ENCODE measurements around the gene GRB10.

Gene GRB10

GRCh38 chr7:50679218-50680007 is 103.3 kb downstream of the GRB10 start:
- H3K27me3 ChIP-seq (ENCODE audit: control insufficient read depth, insufficient read depth, low read length), result no peaks in the 10 kb centered on the region
- no peaks in the 10 kb centered on the region for H3K4me1 ChIP-seq (ENCODE audit: control insufficient read depth, low read depth, low read length)
- no peaks in the 10 kb centered on the region for H3K36me3 ChIP-seq (ENCODE audit: control insufficient read depth, low read depth, low read length)
- H3K4me3 ChIP-seq (ENCODE audit: low read length), result no peak overlapping the region
- no peak overlapping the region for H3K9ac ChIP-seq (ENCODE audit: low read length)
- no peaks in the 10 kb centered on the region for H3K9me3 ChIP-seq (ENCODE audit: control insufficient read depth, low read depth, low read length)
- no peak overlapping the region for H3K27ac ChIP-seq (ENCODE audit: low read length)

GRCh38 chr7:50678586-50678985 is 104.1 kb downstream of the GRB10 start:
- H3K9ac ChIP-seq (ENCODE audit: low read length), result no peak overlapping the region
- no peaks in the 10 kb centered on the region for H3K4me1 ChIP-seq (ENCODE audit: control insufficient read depth, low read depth, low read length)

GRCh38 chr7:50677638-50677996 is 105.1 kb downstream of the GRB10 start:
- Histone ChIP-seq H3K4me1 (ENCODE audit: control insufficient read depth, low read depth, low read length) (no peaks in the 10 kb centered on the region), H3K9ac (ENCODE audit: low read length) (no peak overlapping the region), H3K9me3 (ENCODE audit: control insufficient read depth, low read depth, low read length) (no peaks in the 10 kb centered on the region), H3K4me3 (ENCODE audit: low read length) (no peak overlapping the region), H3K27me3 (ENCODE audit: control insufficient read depth, insufficient read depth, low read length) (no peaks in the 10 kb centered on the region), H3K27ac (ENCODE audit: low read length) (no peak overlapping the region), H3K36me3 (ENCODE audit: control insufficient read depth, low read depth, low read length) (peaks cover 8% of the 10 kb centered on the region)

More at GRCh38 chr7:50678586-50678985, 104.1 kb downstream of the GRB10 start:
- no peaks in the 10 kb centered on the region for H3K9me3 ChIP-seq (ENCODE audit: control insufficient read depth, low read depth, low read length)
- H3K36me3 ChIP-seq (ENCODE audit: control insufficient read depth, low read depth, low read length), result peaks cover 8% of the 10 kb centered on the region
- H3K4me3 ChIP-seq (ENCODE audit: low read length), result no peak overlapping the region
- H3K27ac ChIP-seq (ENCODE audit: low read length), result no peak overlapping the region
- no peaks in the 10 kb centered on the region for H3K27me3 ChIP-seq (ENCODE audit: control insufficient read depth, insufficient read depth, low read length)

- Histone ChIP-seq H3K27me3 (ENCODE audit: control insufficient read depth, insufficient read depth, low read length) (no peaks in the 10 kb centered on the region), H3K4me1 (ENCODE audit: control insufficient read depth, low read depth, low read length) (no peaks in the 10 kb centered on the region), H3K36me3 (ENCODE audit: control insufficient read depth, low read depth, low read length) (peaks cover 8% of the 10 kb centered on the region), H3K9ac (ENCODE audit: low read length) (no peak overlapping the region), H3K4me3 (ENCODE audit: low read length) (no peak overlapping the region), H3K9me3 (ENCODE audit: control insufficient read depth, low read depth, low read length) (no peaks in the 10 kb centered on the region), H3K27ac (ENCODE audit: low read length) (no peak overlapping the region)
Observed at GRCh38 chr7:50676740-50677637, 105.7 kb downstream of the GRB10 start.

- Histone ChIP-seq H3K4me3 (ENCODE audit: low read length) (no peak overlapping the region), H3K9ac (ENCODE audit: low read length) (no peak overlapping the region), H3K9me3 (ENCODE audit: control insufficient read depth, low read depth, low read length) (no peaks in the 10 kb centered on the region), H3K36me3 (ENCODE audit: control insufficient read depth, low read depth, low read length) (peaks cover 8% of the 10 kb centered on the region), H3K27me3 (ENCODE audit: control insufficient read depth, insufficient read depth, low read length) (no peaks in the 10 kb centered on the region), H3K27ac (ENCODE audit: low read length) (no peak overlapping the region), H3K4me1 (ENCODE audit: control insufficient read depth, low read depth, low read length) (no peaks in the 10 kb centered on the region)
Observed at GRCh38 chr7:50676079-50676478, 106.6 kb downstream of the GRB10 start.

- no peak overlapping the region for H3K4me3 ChIP-seq (ENCODE audit: low read length)
- H3K4me1 ChIP-seq (ENCODE audit: control insufficient read depth, low read depth, low read length), result no peaks in the 10 kb centered on the region
- H3K27me3 ChIP-seq (ENCODE audit: control insufficient read depth, insufficient read depth, low read length), result no peaks in the 10 kb centered on the region
- H3K9ac ChIP-seq (ENCODE audit: low read length), result no peak overlapping the region
- peaks cover 8% of the 10 kb centered on the region for H3K36me3 ChIP-seq (ENCODE audit: control insufficient read depth, low read depth, low read length)
- H3K9me3 ChIP-seq (ENCODE audit: control insufficient read depth, low read depth, low read length), result no peaks in the 10 kb centered on the region
- no peak overlapping the region for H3K27ac ChIP-seq (ENCODE audit: low read length)
Observed at GRCh38 chr7:50674896-50675835, 107.5 kb downstream of the GRB10 start.

GRCh38 chr7:50674299-50674698 is 108.4 kb downstream of the GRB10 start:
- Histone ChIP-seq H3K27ac (ENCODE audit: low read length) (no peak overlapping the region), H3K27me3 (ENCODE audit: control insufficient read depth, insufficient read depth, low read length) (no peaks in the 10 kb centered on the region), H3K4me3 (ENCODE audit: low read length) (no peak overlapping the region), H3K36me3 (ENCODE audit: control insufficient read depth, low read depth, low read length) (peaks cover 8% of the 10 kb centered on the region), H3K4me1 (ENCODE audit: control insufficient read depth, low read depth, low read length) (no peaks in the 10 kb centered on the region), H3K9ac (ENCODE audit: low read length) (no peak overlapping the region), H3K9me3 (ENCODE audit: control insufficient read depth, low read depth, low read length) (no peaks in the 10 kb centered on the region)

- no peak overlapping the region for H3K4me3 ChIP-seq (ENCODE audit: low read length)
- H3K36me3 ChIP-seq (ENCODE audit: control insufficient read depth, low read depth, low read length), result peaks cover 8% of the 10 kb centered on the region
Observed at GRCh38 chr7:50673096-50673495, 109.6 kb downstream of the GRB10 start.

GRCh38 chr7:50672045-50672444 is 110.7 kb downstream of the GRB10 start:
- Histone ChIP-seq H3K27ac (ENCODE audit: low read length) (no peak overlapping the region), H3K4me1 (ENCODE audit: control insufficient read depth, low read depth, low read length) (no peaks in the 10 kb centered on the region), H3K9ac (ENCODE audit: low read length) (no peak overlapping the region), H3K4me3 (ENCODE audit: low read length) (no peak overlapping the region), H3K36me3 (ENCODE audit: control insufficient read depth, low read depth, low read length) (peaks cover 8% of the 10 kb centered on the region), H3K9me3 (ENCODE audit: control insufficient read depth, low read depth, low read length) (no peaks in the 10 kb centered on the region), H3K27me3 (ENCODE audit: control insufficient read depth, insufficient read depth, low read length) (no peaks in the 10 kb centered on the region)

More at GRCh38 chr7:50673096-50673495, 109.6 kb downstream of the GRB10 start:
- Histone ChIP-seq H3K27ac (ENCODE audit: low read length) (no peak overlapping the region), H3K9me3 (ENCODE audit: control insufficient read depth, low read depth, low read length) (no peaks in the 10 kb centered on the region), H3K27me3 (ENCODE audit: control insufficient read depth, insufficient read depth, low read length) (no peaks in the 10 kb centered on the region), H3K9ac (ENCODE audit: low read length) (no peak overlapping the region), H3K4me1 (ENCODE audit: control insufficient read depth, low read depth, low read length) (no peaks in the 10 kb centered on the region)

- Histone ChIP-seq H3K4me3 (ENCODE audit: low read length) (no peak overlapping the region), H3K9me3 (ENCODE audit: control insufficient read depth, low read depth, low read length) (no peaks in the 10 kb centered on the region), H3K4me1 (ENCODE audit: control insufficient read depth, low read depth, low read length) (no peaks in the 10 kb centered on the region), H3K27ac (ENCODE audit: low read length) (no peak overlapping the region), H3K36me3 (ENCODE audit: control insufficient read depth, low read depth, low read length) (peaks cover 8% of the 10 kb centered on the region), H3K9ac (ENCODE audit: low read length) (no peak overlapping the region), H3K27me3 (ENCODE audit: control insufficient read depth, insufficient read depth, low read length) (no peaks in the 10 kb centered on the region)
Observed at GRCh38 chr7:50671386-50671785, 111.3 kb downstream of the GRB10 start.

GRCh38 chr7:50669890-50670289 is 112.8 kb downstream of the GRB10 start:
- H3K27me3 ChIP-seq (ENCODE audit: control insufficient read depth, insufficient read depth, low read length), result no peaks in the 10 kb centered on the region
- no peak overlapping the region for H3K4me3 ChIP-seq (ENCODE audit: low read length)
- no peaks in the 10 kb centered on the region for H3K4me1 ChIP-seq (ENCODE audit: control insufficient read depth, low read depth, low read length)
- H3K36me3 ChIP-seq (ENCODE audit: control insufficient read depth, low read depth, low read length), result peaks cover 8% of the 10 kb centered on the region
- no peak overlapping the region for H3K9ac ChIP-seq (ENCODE audit: low read length)
- no peaks in the 10 kb centered on the region for H3K9me3 ChIP-seq (ENCODE audit: control insufficient read depth, low read depth, low read length)
- no peak overlapping the region for H3K27ac ChIP-seq (ENCODE audit: low read length)
